WERI-Rb-1 (cell line): ENCODE measurements around the gene ADAM8.
A peak's percentile ranks its signal among the peaks of the same experiment; 100 is the strongest.

Experiments used
- DNase-seq: peaks from one replicate; pipeline ENCODE4 v3.0.0-alpha.2; 2020
- H3K27ac ChIP-seq: fragments of 250-450 bp; sonication (Bioruptor Pico); 2 replicates; pipeline ENCODE4 v1.5.1; 2020; ENCODE audit warnings: mild to moderate bottlenecking, moderate library complexity
- H3K27me3 ChIP-seq: fragments of 250-450 bp; sonication (Bioruptor Pico); 2 replicates; pipeline ENCODE4 v1.5.1; 2021; ENCODE audit warnings: mild to moderate bottlenecking, low read depth, moderate library complexity; ENCODE audit not compliant: insufficient read depth, severe bottlenecking
- H3K36me3 ChIP-seq: fragments of 250-450 bp; sonication (Bioruptor Pico); 2 replicates; pipeline ENCODE4 v1.5.1; 2020; ENCODE audit warnings: mild to moderate bottlenecking, moderate library complexity
- H3K4me3 ChIP-seq: 2 replicates; pipeline ENCODE4 v1.5.1; 2011; ENCODE audit warnings: low read depth, mild to moderate bottlenecking, control low read depth, low read length
- H3K9me3 ChIP-seq: fragments of 250-450 bp; sonication (Bioruptor Pico); 2 replicates; pipeline ENCODE4 v1.5.1; 2021; ENCODE audit warnings: mild to moderate bottlenecking, moderate library complexity; ENCODE audit not compliant: severe bottlenecking
- TF ChIP-seq, protein P1 (sequence below): IDR thresholded peaks from 2 replicates; pipeline ENCODE4 v1.5.1; 2011; ENCODE audit warnings: low read depth, mild to moderate bottlenecking, control low read depth, inconsistent platforms, low read length

Gene ADAM8

DNA sequence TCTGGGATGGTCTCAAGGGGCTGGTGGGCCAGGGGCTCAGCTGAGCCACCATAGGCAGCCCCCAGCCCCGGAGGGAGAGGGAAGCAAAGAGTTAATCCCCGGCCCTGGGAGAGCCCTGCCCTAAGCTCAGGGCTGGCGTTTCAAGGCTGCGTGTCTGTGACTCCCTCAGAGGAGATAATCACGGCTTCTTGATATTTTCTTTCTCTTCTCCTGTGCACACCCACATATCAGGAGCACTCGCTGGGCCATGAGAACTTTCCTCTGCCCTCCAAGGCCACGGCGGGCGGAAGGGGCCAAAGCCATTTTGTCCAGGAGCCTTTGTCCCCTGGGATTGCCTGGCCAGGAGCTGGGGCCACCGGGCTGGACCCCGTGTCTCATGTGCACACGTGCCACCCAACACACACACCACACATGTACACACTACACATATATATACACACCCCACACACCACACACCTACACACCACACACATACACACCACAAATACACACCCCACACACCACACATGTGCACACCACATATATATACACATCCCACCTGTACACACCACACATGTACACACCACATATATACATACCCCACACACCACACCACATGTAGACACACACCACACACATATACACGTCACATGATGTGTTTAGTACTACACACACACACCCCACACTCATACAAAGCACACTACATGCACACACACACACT, 22.1 kb downstream of the ADAM8 start:
- Histone ChIP-seq H3K4me3 (no peak overlapping the region), H3K27me3 (no peaks in the 10 kb centered on the region), H3K9me3 (no peaks in the 10 kb centered on the region)

DNA sequence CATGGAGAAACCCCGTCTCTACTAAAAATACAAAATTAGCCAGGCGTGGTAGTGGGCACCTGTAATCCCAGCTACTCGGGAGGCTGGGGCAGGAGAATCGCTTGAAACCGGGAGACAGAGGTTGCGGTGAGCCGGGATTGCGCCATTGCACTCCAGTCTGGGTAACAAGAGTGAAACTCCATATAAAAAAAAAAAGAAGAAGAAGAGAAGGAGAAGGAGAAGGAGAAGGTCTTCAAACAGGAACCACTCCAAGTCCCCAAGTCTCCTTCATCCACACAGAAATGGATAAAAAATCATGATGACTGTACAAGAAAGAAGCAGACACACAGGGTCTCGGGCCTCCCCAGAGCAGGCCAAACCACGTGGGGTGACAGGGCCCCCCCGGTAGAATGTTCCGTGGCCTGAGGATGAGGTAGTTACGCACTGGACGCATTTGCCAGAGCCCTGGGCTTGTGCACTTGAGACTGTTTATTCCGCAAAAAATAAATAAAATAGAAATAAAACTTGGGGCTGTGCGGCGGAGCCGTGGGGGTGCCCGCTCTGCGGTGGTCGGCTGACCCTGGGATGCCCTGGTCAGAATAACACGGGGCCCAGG, 23.2 kb downstream of the ADAM8 start:
- Histone ChIP-seq H3K9me3 (no peaks in the 10 kb centered on the region), H3K4me3 (no peak overlapping the region), H3K36me3 (no peaks in the 10 kb centered on the region), H3K27me3 (no peaks in the 10 kb centered on the region), H3K27ac (no peak overlapping the region)
- TF ChIP-seq, protein P1, sequence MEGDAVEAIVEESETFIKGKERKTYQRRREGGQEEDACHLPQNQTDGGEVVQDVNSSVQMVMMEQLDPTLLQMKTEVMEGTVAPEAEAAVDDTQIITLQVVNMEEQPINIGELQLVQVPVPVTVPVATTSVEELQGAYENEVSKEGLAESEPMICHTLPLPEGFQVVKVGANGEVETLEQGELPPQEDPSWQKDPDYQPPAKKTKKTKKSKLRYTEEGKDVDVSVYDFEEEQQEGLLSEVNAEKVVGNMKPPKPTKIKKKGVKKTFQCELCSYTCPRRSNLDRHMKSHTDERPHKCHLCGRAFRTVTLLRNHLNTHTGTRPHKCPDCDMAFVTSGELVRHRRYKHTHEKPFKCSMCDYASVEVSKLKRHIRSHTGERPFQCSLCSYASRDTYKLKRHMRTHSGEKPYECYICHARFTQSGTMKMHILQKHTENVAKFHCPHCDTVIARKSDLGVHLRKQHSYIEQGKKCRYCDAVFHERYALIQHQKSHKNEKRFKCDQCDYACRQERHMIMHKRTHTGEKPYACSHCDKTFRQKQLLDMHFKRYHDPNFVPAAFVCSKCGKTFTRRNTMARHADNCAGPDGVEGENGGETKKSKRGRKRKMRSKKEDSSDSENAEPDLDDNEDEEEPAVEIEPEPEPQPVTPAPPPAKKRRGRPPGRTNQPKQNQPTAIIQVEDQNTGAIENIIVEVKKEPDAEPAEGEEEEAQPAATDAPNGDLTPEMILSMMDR, result no peak
- DNase-seq, result no peak

More for the DNA sequence above, 22.1 kb downstream of the ADAM8 start:
- DNase-seq, result peak; percentile 47
- TF ChIP-seq, protein P1, result no peak
- peak overlapping the region; percentile 53 for H3K27ac ChIP-seq
- H3K36me3 ChIP-seq, result no peaks in the 10 kb centered on the region

DNA sequence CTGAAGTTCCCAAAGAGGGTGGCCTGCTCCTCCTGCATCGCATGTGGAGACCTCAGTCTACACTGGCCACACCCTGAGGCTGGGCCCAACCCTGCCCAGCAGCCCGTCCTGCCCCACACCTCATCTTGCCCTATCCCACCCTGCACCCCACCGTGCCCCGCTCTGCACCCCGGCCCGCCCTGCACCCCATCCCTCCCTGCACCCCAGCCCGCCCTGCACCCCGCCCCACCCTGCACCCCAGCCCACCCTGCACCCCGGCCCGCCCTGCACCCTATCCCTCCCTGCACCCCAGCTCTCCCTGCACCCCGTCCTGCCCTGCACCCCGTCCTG, 24.5 kb downstream of the ADAM8 start:
- no peaks in the 10 kb centered on the region for H3K27me3 ChIP-seq
- DNase-seq, result no peak

DNA sequence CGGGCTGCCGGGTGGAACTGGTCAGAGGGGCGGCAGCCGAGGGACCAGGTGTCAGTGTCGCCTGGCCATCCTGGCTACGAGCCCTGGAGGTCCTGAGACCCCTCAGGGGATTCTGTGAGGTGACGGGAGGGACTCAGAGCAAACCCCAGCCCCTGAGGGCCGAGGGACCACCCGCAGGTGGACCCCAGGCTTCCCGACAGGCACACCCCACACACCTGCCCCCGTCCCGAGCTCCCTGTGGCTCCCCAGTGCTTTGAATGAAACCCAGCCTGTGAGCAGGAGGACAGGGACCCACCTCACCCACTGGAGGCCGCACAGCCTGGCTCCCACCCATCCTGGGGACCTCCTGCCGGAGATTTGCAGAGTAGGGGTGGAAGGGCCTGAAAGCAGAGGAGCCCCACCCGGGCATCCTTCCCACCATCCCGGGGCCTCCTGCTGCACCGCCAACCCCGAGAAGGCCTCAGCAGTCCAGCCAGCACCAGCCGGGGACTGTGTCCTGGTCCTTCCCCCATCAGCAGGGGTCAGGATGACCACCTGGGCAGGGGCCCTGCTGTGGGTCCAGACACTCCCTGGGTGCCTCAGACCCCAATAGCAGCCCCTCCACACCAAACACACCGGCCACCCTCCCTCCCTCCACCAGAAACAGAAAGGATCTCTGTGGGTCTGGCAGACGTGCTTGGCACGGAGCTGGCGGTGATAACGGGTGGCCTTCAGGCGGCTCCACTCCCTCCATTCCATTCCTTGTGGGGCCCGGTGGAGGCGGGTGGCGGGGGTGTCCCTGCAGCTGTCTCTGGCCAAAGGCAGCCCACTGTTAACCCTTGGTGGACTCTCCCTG, 25.1 kb downstream of the ADAM8 start:
- no peak overlapping the region for H3K4me3 ChIP-seq
- no peaks in the 10 kb centered on the region for H3K36me3 ChIP-seq
- TF ChIP-seq, protein P1, result no peak
- DNase-seq, result no peak
- no peak overlapping the region for H3K27ac ChIP-seq
- H3K27me3 ChIP-seq, result no peaks in the 10 kb centered on the region
- H3K9me3 ChIP-seq, result no peaks in the 10 kb centered on the region

More for the DNA sequence above, 24.5 kb downstream of the ADAM8 start:
- Histone ChIP-seq H3K27ac (no peak overlapping the region), H3K9me3 (no peaks in the 10 kb centered on the region), H3K36me3 (no peaks in the 10 kb centered on the region), H3K4me3 (no peak overlapping the region)
- TF ChIP-seq, protein P1, result no peak

DNA sequence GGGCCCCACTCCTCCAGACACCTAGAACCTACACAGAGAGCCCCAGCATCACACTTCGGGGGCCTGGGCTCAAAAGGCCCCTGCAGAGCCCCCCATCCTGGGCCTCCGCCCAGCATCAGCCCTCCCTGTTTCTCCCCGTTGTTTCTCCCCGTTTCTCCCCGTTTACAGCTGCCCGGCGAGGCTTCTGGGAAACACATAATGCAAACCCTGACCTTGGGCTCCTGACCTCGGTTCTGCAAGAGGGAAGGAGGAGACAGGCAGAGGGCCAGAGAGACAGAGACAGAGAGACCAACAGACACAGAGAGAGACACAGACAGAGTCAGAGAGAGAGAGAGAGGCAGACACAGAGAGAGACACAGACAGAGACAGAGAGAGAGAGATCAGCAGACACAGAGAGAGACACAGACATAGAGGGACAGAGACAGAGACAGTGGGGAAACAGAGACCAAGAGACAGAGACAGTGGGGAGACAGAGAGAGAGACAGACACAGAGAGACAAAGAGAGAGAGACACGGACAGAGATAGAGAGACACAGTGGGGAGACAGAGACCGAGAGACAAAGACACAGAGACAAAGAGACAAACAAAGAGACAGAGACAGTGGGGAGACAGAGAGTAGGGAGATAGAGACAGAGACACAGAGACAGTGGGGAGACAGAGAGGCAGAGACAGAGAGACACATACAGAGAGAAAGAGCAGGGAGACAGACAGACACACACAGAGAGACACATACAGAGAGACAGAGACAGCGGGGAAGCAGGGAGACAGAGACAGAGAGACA, 26.5 kb downstream of the ADAM8 start:
- Histone ChIP-seq H3K4me3 (no peak overlapping the region), H3K36me3 (no peaks in the 10 kb centered on the region), H3K27me3 (no peaks in the 10 kb centered on the region), H3K9me3 (no peaks in the 10 kb centered on the region), H3K27ac (no peak overlapping the region)
- TF ChIP-seq, protein P1, result no peak
- DNase-seq, result no peak
